Activated naive CD4-positive, alpha-beta T cell treated with anti-CD3 and anti-CD28 coated beads, Interleukin-2, amount 10 ng/mL, durations not matched to agents 7 days and 5 days (primary cell): ENCODE results near the gene CALD1.

Source experiments
- CTCF ChIA-PET: fragments of 350-600 bp; sonication (Branson Sonifier 250); formaldehyde crosslinking; loops from one replicate; lab custom pipeline; 2021; ENCODE audit warnings: antibody characterized with exemption; lab: Charles Lee
- DNase-seq: peaks from one replicate; pipeline ENCODE4 v3.0.0-alpha.2; 2020
- H3K27ac Mint-ChIP-seq: one replicate; pipeline ENCODE4 v1.8.0; 2021; ENCODE audit warnings: mild to moderate bottlenecking, moderate library complexity, mixed read lengths
- H3K27me3 Mint-ChIP-seq: one replicate; pipeline ENCODE4 v1.8.0; 2021; ENCODE audit warnings: mild to moderate bottlenecking, mixed read lengths
- H3K36me3 Mint-ChIP-seq: one replicate; pipeline ENCODE4 v1.8.0; 2021; ENCODE audit warnings: mixed read lengths
- H3K4me1 Mint-ChIP-seq: one replicate; pipeline ENCODE4 v1.8.0; 2021; ENCODE audit warnings: mixed read lengths
- H3K4me3 Mint-ChIP-seq: one replicate; pipeline ENCODE4 v1.8.0; 2021; ENCODE audit warnings: mild to moderate bottlenecking, moderate library complexity, mixed read lengths
- H3K9me3 Mint-ChIP-seq: one replicate; pipeline ENCODE4 v1.8.0; 2021; ENCODE audit warnings: mixed read lengths

The CALD1 gene

DNA sequence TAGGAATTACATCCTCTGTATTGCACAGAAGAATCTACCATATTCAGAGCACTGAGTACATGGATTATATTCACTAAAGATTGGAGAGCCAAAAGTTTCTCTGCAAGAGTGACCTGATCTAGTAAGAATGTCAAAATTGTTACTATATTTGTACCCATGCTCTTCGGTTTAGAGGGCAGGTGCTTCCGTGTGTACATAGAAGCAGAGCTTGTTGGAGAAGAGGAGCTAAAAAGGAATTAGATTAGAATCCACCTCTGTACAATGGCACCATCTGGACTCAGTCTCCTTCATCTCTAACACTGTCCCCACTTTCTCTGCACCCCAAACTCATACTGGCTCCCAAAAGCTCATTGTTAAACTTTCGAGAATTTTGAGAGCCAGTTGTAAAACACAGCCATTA, 8.3 kb downstream of the CALD1 start:
- Mint-ChIP-seq H3K27me3 (no peaks in the 10 kb centered on the region), H3K9me3 (no peaks in the 10 kb centered on the region), H3K4me3 (no peak overlapping the region), H3K36me3 (no peaks in the 10 kb centered on the region), H3K4me1 (no peaks in the 10 kb centered on the region), H3K27ac (no peak overlapping the region)
- DNase-seq, result no peak
- CTCF ChIA-PET, result no interaction called here

DNA sequence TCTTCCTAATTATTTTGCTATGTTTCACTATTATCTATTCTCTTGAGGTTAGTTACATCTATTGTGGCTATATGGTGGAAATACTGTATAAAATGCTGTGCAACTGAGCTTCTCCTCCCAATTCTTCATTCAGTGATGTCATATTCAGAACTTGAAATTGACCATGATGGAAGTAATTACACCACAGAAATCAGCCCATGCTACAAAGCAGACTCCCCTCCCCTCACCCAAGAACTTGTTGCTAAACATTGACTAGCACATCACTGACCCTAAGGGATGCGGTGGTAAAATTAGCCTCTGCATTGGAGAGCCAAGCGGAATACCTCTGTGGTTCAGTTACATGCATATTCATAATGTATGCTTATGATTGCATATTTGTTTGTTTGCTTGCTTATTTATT, 8.8 kb downstream of the CALD1 start:
- no peaks in the 10 kb centered on the region for H3K27me3 Mint-ChIP-seq
- no peaks in the 10 kb centered on the region for H3K4me1 Mint-ChIP-seq
- peaks cover under 1% of the 10 kb centered on the region for H3K9me3 Mint-ChIP-seq
- no peak overlapping the region for H3K4me3 Mint-ChIP-seq
- no peak overlapping the region for H3K27ac Mint-ChIP-seq
- H3K36me3 Mint-ChIP-seq, result no peaks in the 10 kb centered on the region
- CTCF ChIA-PET, result no interaction called here
- DNase-seq, result no peak

DNA sequence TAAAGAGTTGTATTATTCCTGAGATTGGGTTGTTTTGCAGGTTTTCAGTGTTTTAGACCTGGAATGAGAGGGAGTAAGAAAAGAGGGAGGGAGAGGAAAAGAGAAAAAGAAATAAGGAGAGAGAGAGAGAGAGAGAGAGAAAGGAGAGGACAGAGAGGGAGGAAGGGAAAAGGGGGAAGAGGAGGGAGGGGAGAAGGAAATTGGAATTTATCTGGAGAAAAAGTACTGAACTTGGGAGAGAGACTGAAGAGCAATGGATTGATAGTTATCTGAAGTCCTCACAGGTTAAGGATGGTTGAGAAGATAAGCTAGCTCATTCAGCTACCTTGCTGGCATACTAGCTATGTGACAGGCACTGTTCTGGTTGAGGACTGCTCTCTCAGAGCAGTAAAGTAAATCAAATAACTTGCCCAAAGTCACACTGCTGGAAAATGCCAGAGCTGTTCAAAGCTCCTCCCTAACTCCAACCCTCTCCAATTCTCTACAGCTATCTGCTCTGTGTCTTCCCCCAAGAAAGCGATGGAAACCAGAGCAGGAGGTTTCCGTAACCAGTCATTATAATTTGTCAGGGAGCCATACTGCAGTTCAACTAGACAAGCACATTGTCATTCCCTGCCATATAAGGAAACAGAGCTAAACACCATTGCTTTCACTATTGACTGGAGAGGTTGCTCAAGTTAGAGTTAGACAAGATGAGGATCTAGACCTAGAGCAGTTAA, 10.7 kb downstream of the CALD1 start:
- H3K27ac Mint-ChIP-seq, result no peak overlapping the region
- no peaks in the 10 kb centered on the region for H3K4me1 Mint-ChIP-seq
- no peaks in the 10 kb centered on the region for H3K27me3 Mint-ChIP-seq
- no peak for DNase-seq
- no peak overlapping the region for H3K4me3 Mint-ChIP-seq
- no peaks in the 10 kb centered on the region for H3K36me3 Mint-ChIP-seq
- CTCF ChIA-PET, result interaction anchor here (0.6 kb wide), 1 partner anchor 178 kb away, joined by 3 read pairs; no protein-coding TSS in a partner anchor
- peaks cover 2% of the 10 kb centered on the region for H3K9me3 Mint-ChIP-seq

DNA sequence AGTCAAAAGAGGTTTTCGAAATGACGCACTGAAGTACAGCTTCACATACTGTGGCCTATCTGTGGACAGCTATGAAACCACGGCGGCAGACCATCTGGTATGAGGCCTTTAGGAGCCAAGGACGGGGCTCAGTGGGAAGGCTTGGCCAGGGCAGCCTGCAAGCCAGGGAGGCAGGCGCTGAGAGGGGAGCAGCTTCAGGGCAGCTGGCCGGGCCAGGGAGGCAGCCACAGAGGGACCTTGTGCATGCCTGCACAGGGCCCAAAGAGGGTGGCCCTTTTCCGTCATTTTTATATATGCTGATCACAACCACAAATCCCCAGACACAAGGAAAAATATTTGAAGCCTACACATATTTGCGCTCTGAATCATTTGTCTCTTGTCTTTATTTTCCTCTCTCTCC, 13.5 kb downstream of the CALD1 start:
- H3K36me3 Mint-ChIP-seq, result no peaks in the 10 kb centered on the region
- CTCF ChIA-PET, result no interaction called here

DNA sequence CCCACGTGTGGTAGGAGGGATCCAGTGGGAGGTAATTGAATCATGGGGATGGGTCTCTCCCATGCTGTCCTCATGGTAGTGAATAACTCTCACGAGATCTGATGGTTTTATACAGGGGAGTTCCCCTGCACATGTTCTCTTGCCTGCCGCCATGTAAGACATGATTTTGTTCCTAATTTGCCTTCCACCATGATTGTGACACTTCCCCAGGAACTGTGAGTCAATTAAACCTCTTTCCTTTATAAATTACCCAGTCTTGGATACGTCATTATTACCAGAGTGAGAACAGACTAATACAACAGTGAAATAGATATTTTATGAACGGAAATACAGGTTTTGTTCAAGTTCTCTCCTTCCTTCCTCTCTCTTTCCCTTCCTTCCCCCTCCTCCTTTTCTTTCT, 15.8 kb downstream of the CALD1 start:
- H3K4me3 Mint-ChIP-seq, result no peak overlapping the region
- H3K27me3 Mint-ChIP-seq, result no peaks in the 10 kb centered on the region
- H3K27ac Mint-ChIP-seq, result no peak overlapping the region
- CTCF ChIA-PET, result no interaction called here
- no peak for DNase-seq
- H3K4me1 Mint-ChIP-seq, result no peaks in the 10 kb centered on the region
- peaks cover 2% of the 10 kb centered on the region for H3K9me3 Mint-ChIP-seq
- H3K36me3 Mint-ChIP-seq, result no peaks in the 10 kb centered on the region

More for the DNA sequence above, 13.5 kb downstream of the CALD1 start:
- Mint-ChIP-seq H3K27me3 (no peaks in the 10 kb centered on the region), H3K27ac (no peak overlapping the region), H3K9me3 (peaks cover 2% of the 10 kb centered on the region), H3K4me3 (no peak overlapping the region), H3K4me1 (no peaks in the 10 kb centered on the region)
- no peak for DNase-seq

DNA sequence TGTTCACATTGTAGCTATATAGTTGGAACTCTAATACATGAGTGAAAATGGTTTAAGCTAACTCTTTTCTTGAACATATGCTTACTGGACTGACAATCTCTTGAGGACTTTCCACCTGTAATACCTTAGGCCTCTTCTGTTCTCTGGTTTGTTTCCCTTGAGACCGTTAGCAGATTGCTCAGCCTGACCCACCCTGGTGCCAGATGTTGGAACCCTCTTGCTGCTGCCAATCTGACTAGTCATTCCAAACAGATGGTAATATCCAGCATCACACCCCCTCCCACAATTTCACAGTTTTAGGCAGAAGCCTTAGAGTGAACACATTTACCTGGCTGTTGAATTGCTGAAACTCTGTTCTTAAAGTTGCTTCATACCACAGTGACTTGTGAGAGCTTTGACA, 18.7 kb downstream of the CALD1 start:
- Mint-ChIP-seq H3K36me3 (no peaks in the 10 kb centered on the region), H3K4me3 (no peak overlapping the region), H3K27me3 (no peaks in the 10 kb centered on the region), H3K4me1 (no peaks in the 10 kb centered on the region), H3K9me3 (peaks cover 1% of the 10 kb centered on the region), H3K27ac (no peak overlapping the region)
- CTCF ChIA-PET, result no interaction called here
- no peak for DNase-seq

DNA sequence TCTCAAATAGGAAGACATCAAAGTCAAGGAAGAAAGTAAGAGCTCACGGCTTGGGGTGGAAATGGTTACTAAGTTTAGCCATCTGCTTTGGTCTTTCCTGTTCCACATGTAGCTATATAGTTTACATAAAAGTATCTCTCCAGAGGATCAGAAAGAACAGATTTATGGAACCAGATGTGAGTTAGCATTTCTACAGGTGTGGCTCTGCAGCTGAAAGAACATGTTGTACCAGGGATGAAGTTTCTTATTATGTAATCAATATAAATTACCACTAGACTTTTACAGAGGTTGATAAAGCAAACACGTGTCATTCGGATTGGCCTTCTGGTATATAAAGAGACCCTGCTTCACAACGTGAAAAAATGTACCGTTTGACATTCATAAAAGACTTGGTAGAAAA, 19.9 kb downstream of the CALD1 start:
- Mint-ChIP-seq H3K27me3 (no peaks in the 10 kb centered on the region), H3K27ac (no peak overlapping the region), H3K4me3 (no peak overlapping the region), H3K36me3 (no peaks in the 10 kb centered on the region), H3K9me3 (no peaks in the 10 kb centered on the region), H3K4me1 (no peaks in the 10 kb centered on the region)
- DNase-seq, result no peak
- CTCF ChIA-PET, result no interaction called here

DNA sequence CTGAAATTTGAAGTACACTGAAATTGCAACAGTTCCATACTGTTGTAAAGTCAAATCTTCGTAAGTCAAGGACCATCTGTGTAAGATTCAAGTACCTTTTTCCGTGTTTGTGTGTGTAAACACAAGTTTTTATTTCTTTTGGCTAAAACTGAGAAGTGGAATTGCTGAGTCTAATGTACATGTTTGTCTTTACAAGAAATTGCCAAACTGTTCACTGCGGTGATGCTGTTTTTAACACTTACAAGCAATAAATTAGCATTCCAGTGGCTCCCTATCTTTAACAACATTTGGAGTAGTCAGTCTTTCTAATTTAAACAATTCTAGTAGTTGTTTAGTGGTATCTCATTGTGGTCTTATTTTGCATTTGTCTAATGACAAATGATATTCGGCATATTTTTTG, 23.3 kb downstream of the CALD1 start:
- CTCF ChIA-PET, result no interaction called here
- Mint-ChIP-seq H3K9me3 (no peaks in the 10 kb centered on the region), H3K27ac (no peak overlapping the region)

DNA sequence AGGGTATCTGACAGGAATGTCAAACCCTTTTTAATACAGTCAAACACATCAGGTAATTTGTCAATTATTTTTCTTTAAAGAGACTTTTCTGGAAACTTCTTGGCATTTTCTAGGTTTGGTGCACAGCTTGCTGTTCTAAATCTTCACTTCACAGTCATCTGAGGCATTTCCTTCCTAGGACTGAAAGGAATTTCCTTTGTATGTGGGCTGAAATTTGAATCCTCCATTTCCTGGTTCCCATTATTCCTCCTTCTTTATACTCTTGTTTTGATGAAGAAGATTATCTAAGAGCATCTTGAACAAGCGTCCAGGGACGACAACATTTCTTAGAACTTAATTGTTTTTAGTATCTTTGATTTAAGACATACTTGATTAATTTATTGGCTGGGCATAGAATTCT, 24.9 kb downstream of the CALD1 start:
- DNase-seq, result no peak
- H3K27me3 Mint-ChIP-seq, result no peaks in the 10 kb centered on the region
- H3K4me1 Mint-ChIP-seq, result no peaks in the 10 kb centered on the region
- no peaks in the 10 kb centered on the region for H3K9me3 Mint-ChIP-seq
- H3K4me3 Mint-ChIP-seq, result no peak overlapping the region
- CTCF ChIA-PET, result no interaction called here
- H3K27ac Mint-ChIP-seq, result no peak overlapping the region
- no peaks in the 10 kb centered on the region for H3K36me3 Mint-ChIP-seq

More for the DNA sequence above, 23.3 kb downstream of the CALD1 start:
- Mint-ChIP-seq H3K4me1 (no peaks in the 10 kb centered on the region), H3K36me3 (no peaks in the 10 kb centered on the region), H3K27me3 (no peaks in the 10 kb centered on the region), H3K4me3 (no peak overlapping the region)
- DNase-seq, result no peak

DNA sequence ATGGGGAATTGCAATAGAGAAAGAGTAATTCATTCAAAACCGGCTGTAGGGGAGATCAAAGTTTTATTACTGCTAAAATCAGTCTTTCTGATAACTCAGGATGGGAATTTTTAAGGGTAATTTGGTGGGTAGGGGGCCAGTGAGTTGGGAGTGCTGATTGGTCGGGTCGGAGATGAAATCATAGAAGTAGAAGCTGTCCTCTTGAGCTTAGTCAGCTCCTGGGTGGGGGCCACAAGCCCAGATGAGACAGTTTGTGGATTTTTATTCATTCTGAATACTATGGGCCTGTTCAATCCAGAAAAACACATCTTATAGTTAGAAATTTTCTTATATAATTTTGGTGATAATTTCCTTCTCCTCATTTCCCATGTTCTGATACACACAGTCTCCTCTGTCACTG, 25.4 kb downstream of the CALD1 start:
- H3K27me3 Mint-ChIP-seq, result no peaks in the 10 kb centered on the region
- no peaks in the 10 kb centered on the region for H3K4me1 Mint-ChIP-seq
- no peak overlapping the region for H3K4me3 Mint-ChIP-seq
- no peak overlapping the region for H3K27ac Mint-ChIP-seq
- H3K9me3 Mint-ChIP-seq, result no peaks in the 10 kb centered on the region
- CTCF ChIA-PET, result no interaction called here
- no peak for DNase-seq
- H3K36me3 Mint-ChIP-seq, result no peaks in the 10 kb centered on the region

DNA sequence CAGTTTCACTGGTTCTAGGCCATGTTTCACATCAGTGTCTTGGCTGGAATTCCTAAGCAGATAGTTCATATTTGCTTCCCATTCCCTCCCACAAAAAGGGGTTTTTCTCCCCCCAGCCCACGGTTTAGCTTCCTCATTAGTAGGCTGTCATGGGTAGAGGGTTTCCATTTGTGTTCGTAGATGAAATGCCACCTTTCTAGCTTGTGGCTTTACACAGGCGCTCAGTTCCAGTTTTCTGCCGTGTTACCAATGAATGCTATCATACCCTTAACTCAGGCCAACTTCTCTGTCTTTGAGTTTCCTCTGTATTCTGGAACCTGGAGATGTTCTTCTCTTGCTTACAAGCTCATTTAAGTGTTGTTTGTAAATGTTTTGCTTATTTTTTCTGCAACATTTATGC, 26.8 kb downstream of the CALD1 start:
- Mint-ChIP-seq H3K27me3 (no peaks in the 10 kb centered on the region), H3K4me3 (no peak overlapping the region), H3K27ac (no peak overlapping the region), H3K36me3 (no peaks in the 10 kb centered on the region), H3K4me1 (no peaks in the 10 kb centered on the region), H3K9me3 (no peaks in the 10 kb centered on the region)
- no peak for DNase-seq
- CTCF ChIA-PET, result no interaction called here

DNA sequence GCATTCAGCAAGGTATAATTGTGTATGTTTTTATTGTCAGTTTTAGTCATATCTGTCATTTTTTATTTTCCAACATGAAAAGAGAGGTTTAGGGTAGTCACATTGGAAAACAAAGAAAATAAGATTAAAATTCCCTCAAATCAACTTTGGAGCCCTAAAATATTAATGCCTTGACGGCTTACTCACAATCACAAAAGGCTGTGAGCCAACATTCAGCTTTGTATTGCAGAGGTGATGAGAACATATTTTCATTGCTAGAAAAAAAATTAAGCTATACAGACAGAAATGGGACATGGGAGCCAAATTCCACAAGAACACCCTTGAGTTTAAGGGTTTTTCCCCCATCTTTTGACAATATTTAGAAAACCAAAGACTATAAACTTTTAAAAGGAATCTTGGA, 30.2 kb downstream of the CALD1 start:
- DNase-seq, result no peak
- H3K4me1 Mint-ChIP-seq, result no peaks in the 10 kb centered on the region
- H3K4me3 Mint-ChIP-seq, result no peak overlapping the region
- no peaks in the 10 kb centered on the region for H3K9me3 Mint-ChIP-seq
- no peaks in the 10 kb centered on the region for H3K27me3 Mint-ChIP-seq
- no peaks in the 10 kb centered on the region for H3K36me3 Mint-ChIP-seq
- no peak overlapping the region for H3K27ac Mint-ChIP-seq
- CTCF ChIA-PET, result no interaction called here

DNA sequence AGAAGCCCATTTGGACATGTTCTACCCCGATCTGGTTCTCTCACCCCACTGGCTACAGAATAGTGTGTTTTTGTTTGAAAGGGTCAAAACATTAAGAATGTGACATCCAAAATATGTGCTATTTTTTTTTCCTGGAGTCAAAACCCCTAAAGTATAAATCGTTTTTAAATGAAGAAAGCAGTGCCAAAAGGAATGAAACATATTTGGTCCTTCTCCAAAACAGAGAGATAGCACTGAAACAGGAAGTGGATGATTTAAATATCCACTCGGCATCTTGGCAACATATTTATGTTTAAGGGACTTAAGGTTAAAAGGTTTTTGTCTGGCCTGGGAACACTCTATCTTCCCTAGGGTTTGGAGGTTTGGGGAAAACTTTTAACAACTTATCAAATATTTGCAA, 32.3 kb downstream of the CALD1 start:
- Mint-ChIP-seq H3K27me3 (no peaks in the 10 kb centered on the region), H3K27ac (no peak overlapping the region), H3K4me3 (no peak overlapping the region), H3K9me3 (no peaks in the 10 kb centered on the region), H3K36me3 (no peaks in the 10 kb centered on the region), H3K4me1 (no peaks in the 10 kb centered on the region)
- no peak for DNase-seq
- CTCF ChIA-PET, result no interaction called here

DNA sequence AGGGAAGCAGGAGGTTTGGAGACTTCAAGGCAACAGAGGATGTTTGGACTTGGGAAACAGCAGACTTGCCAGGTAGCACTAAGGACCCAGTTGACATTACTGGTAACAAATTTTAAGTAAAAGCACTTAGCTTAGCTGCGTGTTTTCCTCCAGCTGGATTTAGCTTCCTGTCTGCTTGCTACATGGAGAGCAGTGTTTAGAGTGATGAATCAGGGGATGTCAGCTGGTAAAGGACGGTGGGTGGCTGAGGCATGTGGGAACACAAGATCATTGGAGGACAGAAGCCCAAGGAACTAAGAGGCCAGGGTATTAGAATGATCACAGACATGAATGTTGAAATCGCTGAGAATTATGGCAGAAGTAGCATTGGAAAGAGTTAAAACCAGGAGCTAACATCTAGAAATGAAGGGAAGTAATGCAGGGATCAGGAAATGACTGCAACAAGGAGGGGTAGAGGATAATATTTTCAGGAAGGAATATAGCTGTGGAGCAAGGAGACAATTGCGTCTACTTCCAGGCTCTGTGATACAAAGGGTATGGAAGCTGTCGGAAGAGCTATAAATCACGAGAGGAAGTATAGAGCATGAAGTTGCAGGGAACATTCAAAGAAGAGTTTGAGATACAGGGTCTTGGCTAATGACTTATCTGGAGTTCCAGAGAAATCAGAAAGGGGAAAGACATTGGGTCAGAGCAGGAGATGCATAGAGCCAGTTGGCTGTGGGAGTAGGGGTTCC, 34.4 kb downstream of the CALD1 start:
- Mint-ChIP-seq H3K9me3 (no peaks in the 10 kb centered on the region), H3K36me3 (no peaks in the 10 kb centered on the region), H3K27me3 (no peaks in the 10 kb centered on the region), H3K27ac (no peak overlapping the region), H3K4me1 (no peaks in the 10 kb centered on the region), H3K4me3 (no peak overlapping the region)
- CTCF ChIA-PET, result no interaction called here
- DNase-seq, result no peak

DNA sequence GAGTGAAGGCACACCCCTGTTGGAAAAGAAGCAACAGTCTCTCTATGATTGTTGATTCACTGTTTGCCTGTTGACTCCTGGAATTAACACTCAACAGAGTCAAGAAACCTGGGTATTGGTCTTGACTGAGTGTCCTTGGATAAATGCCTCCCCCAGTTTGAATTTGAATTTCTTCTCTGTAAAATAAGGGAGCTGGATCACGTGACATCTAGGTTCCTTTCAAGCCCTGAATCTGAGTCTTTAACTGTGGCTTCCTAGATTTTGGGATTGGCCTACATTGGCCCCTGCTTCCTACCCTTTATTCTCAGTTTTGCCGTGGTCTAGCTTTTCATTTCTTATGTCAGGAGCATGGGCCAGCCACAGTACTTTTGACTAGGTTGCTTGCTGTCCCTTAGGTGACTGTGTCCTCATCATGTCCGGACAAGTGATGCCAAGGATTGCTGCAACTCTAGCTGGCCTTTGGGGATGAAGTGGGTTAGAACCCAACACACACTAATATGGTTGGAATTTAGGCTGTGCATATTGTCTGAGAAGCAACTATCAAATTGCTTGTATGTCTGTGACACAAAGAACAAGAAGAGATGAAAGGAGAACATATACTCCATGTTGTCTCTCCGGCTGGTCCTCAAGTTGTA, 35.4 kb downstream of the CALD1 start:
- no peak for DNase-seq
- no peak overlapping the region for H3K27ac Mint-ChIP-seq
- no peaks in the 10 kb centered on the region for H3K36me3 Mint-ChIP-seq
- no peak overlapping the region for H3K4me3 Mint-ChIP-seq
- H3K4me1 Mint-ChIP-seq, result no peaks in the 10 kb centered on the region
- H3K27me3 Mint-ChIP-seq, result no peaks in the 10 kb centered on the region
- CTCF ChIA-PET, result interaction anchor here (1.1 kb wide), 1 partner anchor 125 kb away, joined by 3 read pairs; no protein-coding TSS in a partner anchor
- no peaks in the 10 kb centered on the region for H3K9me3 Mint-ChIP-seq
